GM12878 (cell line): ENCODE data around the gene SLFN14. TPM values are rescaled to one million over a fixed set of nuclear protein-coding genes. Genes with fewer than 3 reads are reported as not detected.

ENCODE experiments used
- ASH2L ChIP-seq: fragments of 300-600, 200-600 bp; sonication (generic); IDR thresholded peaks from 2 replicates; pipeline ENCODE4 v1.6.1; 2017; ENCODE audit warnings: low read depth, mild to moderate bottlenecking, borderline replicate concordance
- ATF7 ChIP-seq: fragments of 450-650 bp; IDR thresholded peaks from 2 replicates; pipeline ENCODE4 v1.6.1; 2016; ENCODE audit warnings: low read depth, mild to moderate bottlenecking
- BRCA1 ChIP-seq: IDR thresholded peaks from 2 replicates; pipeline ENCODE4 v1.6.1; 2011; ENCODE audit warnings: low read depth, low read length, improper control_type of control experiment
- CBX3 ChIP-seq: fragments of 200-600 bp; sonication (generic); IDR thresholded peaks from 2 replicates; pipeline ENCODE4 v1.6.1; 2016; ENCODE audit warnings: low read depth, borderline replicate concordance
- CREB1 ChIP-seq: IDR thresholded peaks from 2 replicates; pipeline ENCODE4 v1.6.1; 2012; ENCODE audit warnings: low read depth, mild to moderate bottlenecking, inconsistent platforms
- CREM ChIP-seq: IDR thresholded peaks from 2 replicates; pipeline ENCODE4 v1.6.1; 2014; ENCODE audit warnings: antibody characterized with exemption, low read depth
- E2F4 ChIP-seq: IDR thresholded peaks from 2 replicates; pipeline ENCODE4 v1.6.1; 2012; ENCODE audit warnings: low read depth, low read length, improper control_type of control experiment
- FOS ChIP-seq: IDR thresholded peaks from 3 replicates; pipeline ENCODE4 v1.6.1; 2011; ENCODE audit warnings: borderline replicate concordance; ENCODE audit not compliant: insufficient read length; ENCODE audit errors: extremely low read depth
- FOXK2 ChIP-seq: fragments of 450-650 bp; IDR thresholded peaks from 2 replicates; pipeline ENCODE4 v1.6.1; 2017; ENCODE audit warnings: mild to moderate bottlenecking, moderate library complexity
- HDAC6 ChIP-seq: fragments of 200-600 bp; sonication (generic); IDR thresholded peaks from one replicate; pipeline ENCODE4 v1.8.0; 2017; ENCODE audit warnings: antibody characterized with exemption; ENCODE audit not compliant: unreplicated experiment
- JUNB ChIP-seq: IDR thresholded peaks from 2 replicates; pipeline ENCODE4 v1.6.1; 2016; ENCODE audit warnings: antibody characterized with exemption, mild to moderate bottlenecking
- POLR2A ChIP-seq: IDR thresholded peaks from 2 replicates; pipeline ENCODE4 v1.6.1; 2011; ENCODE audit warnings: low read depth, mild to moderate bottlenecking, low read length
- SMAD5 ChIP-seq: IDR thresholded peaks from 2 replicates; pipeline ENCODE4 v1.6.1; 2016; ENCODE audit warnings: antibody characterized with exemption, low read depth
- SPI1 ChIP-seq: IDR thresholded peaks from 2 replicates; pipeline ENCODE4 v1.6.1; 2011; ENCODE audit warnings: low read depth, mild to moderate bottlenecking, low read length, moderate library complexity, borderline replicate concordance; ENCODE audit not compliant: insufficient read depth
- SUZ12 ChIP-seq: fragments of 200-600 bp; sonication (generic); IDR thresholded peaks from one replicate; pipeline ENCODE4 v1.6.1; 2018; ENCODE audit warnings: antibody characterized with exemption, mild to moderate bottlenecking; ENCODE audit not compliant: unreplicated experiment
- WRNIP1 ChIP-seq: IDR thresholded peaks from 2 replicates; pipeline ENCODE4 v1.6.1; 2011; ENCODE audit warnings: low read depth, low read length, improper control_type of control experiment, borderline replicate concordance
- ZBTB11 ChIP-seq: fragments of 450-650 bp; formaldehyde crosslinking; IDR thresholded peaks from 2 replicates; pipeline ENCODE4 v1.5.0; 2022; ENCODE audit warnings: mild to moderate bottlenecking, missing genetic modification characterization
- ZNF622 ChIP-seq: fragments of 450-650 bp; IDR thresholded peaks from 2 replicates; pipeline ENCODE4 v1.6.1; 2017; ENCODE audit warnings: mild to moderate bottlenecking, inconsistent platforms
- polyA plus RNA-seq, 11 experiments: library from polyadenylated mRNA; depleted of rRNA in 4 of 11; unstranded in 6 of 11; stranded (reverse) in 5 of 11; fragments of >200 nt; fragmentation: Nextera tagmentation in 4 of 11; fragmentation: Illumina TruSeq in 1 of 11; extraction: Ambion mirVana in 4 of 11; extraction: Trizol in 1 of 11; gene quantifications; 1 replicate in 1 of 11; 2 replicates in 10 of 11; pipeline versions ENCODE4 v1.2.1 to v1.2.3, GENCODE V29; 2011 to 2016; ENCODE audit warnings: inconsistent platforms in 2 of 11, missing spikeins in 2 of 11, low read depth in 1 of 11
- total RNA-seq, 4 experiments: library from RNA; depleted of rRNA in 3 of 4; stranded (reverse); fragments of >200 nt in 3 of 4; fragmentation: Illumina TruSeq in 1 of 4; extraction: Trizol in 1 of 4; gene quantifications; 2 replicates each; pipeline versions ENCODE4 v1.2.1 to v1.2.3, GENCODE V29; 2013 to 2021
- TF ChIP-seq, protein P1 (sequence below): IDR thresholded peaks from 2 replicates; pipeline ENCODE4 v1.6.1; 2011; ENCODE audit warnings: low read depth, mild to moderate bottlenecking, low read length, moderate library complexity, borderline replicate concordance; ENCODE audit errors: extremely low read depth
- TF ChIP-seq, protein P2 (sequence below): fragments of 450-650 bp; IDR thresholded peaks from 2 replicates; pipeline ENCODE4 v1.6.1; 2018; ENCODE audit warnings: mild to moderate bottlenecking, low read depth, moderate library complexity; ENCODE audit not compliant: partially characterized antibody

Gene SLFN14
- total and polyA plus RNA-seq, 10 of the 15 experiments (the other 5 are each of a cell fraction or from before 2014, with no cell fraction given), result 0.06 to 0.11 (median 0.06) TPM; not detected in 7

GRCh38 chr17:35540589-35541404, 19.8 kb downstream of the SLFN14 start (continued):
- TF ChIP-seq ATF7 (peak; percentile 8; the same call in 1 of the 2 replicates), SPI1 (peak; percentile 43; the same call in 1 of the 2 replicates), CREM (peak; percentile 28; the same call in 1 of the 2 replicates), FOS (no peak), SMAD5 (no peak), HDAC6 (no peak), POLR2A (peak; percentile 72), SUZ12 (no peak), FOXK2 (no peak), ASH2L (peak; percentile 85; the same call in 1 of the 2 replicates), WRNIP1 (no peak), CREB1 (0 out of 2 replicates have a peak, but pooled peaks have one; percentile 22), JUNB (no peak), CBX3 (no peak), ZBTB11 (CRISPR knock-in tag) (no peak), E2F4 (no peak), BRCA1 (no peak), ZNF622 (no peak)
- TF ChIP-seq, protein P1, sequence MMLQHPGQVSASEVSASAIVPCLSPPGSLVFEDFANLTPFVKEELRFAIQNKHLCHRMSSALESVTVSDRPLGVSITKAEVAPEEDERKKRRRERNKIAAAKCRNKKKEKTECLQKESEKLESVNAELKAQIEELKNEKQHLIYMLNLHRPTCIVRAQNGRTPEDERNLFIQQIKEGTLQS, result no peak
- TF ChIP-seq, protein P2, sequence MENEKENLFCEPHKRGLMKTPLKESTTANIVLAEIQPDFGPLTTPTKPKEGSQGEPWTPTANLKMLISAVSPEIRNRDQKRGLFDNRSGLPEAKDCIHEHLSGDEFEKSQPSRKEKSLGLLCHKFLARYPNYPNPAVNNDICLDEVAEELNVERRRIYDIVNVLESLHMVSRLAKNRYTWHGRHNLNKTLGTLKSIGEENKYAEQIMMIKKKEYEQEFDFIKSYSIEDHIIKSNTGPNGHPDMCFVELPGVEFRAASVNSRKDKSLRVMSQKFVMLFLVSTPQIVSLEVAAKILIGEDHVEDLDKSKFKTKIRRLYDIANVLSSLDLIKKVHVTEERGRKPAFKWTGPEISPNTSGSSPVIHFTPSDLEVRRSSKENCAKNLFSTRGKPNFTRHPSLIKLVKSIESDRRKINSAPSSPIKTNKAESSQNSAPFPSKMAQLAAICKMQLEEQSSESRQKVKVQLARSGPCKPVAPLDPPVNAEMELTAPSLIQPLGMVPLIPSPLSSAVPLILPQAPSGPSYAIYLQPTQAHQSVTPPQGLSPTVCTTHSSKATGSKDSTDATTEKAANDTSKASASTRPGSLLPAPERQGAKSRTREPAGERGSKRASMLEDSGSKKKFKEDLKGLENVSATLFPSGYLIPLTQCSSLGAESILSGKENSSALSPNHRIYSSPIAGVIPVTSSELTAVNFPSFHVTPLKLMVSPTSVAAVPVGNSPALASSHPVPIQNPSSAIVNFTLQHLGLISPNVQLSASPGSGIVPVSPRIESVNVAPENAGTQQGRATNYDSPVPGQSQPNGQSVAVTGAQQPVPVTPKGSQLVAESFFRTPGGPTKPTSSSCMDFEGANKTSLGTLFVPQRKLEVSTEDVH, result no peak
